Activated T-helper 17 cell treated with anti-CD3 and anti-CD28 coated beads, Interleukin-2, amount 50 U/mL, for 72 hours (primary cell): Measurements from ENCODE around the gene DUSP14. TPM values are rescaled to one million over a fixed set of nuclear protein-coding genes. Genes with fewer than 3 reads are reported as not detected.

Experiments used
- ATAC-seq: fragments of 150-1000 bp; cut with Tn5 transposase; replicated peaks from 2 replicates; pipeline ENCODE4 v1.10.0; 2021; ENCODE audit warnings: mild to moderate bottlenecking, moderate library complexity
- H3K27ac Mint-ChIP-seq: one replicate; pipeline ENCODE4 v1.8.0; 2022; ENCODE audit warnings: mixed read lengths
- H3K27me3 Mint-ChIP-seq: one replicate; pipeline ENCODE4 v1.8.0; 2022; ENCODE audit warnings: mixed read lengths
- H3K36me3 Mint-ChIP-seq: one replicate; pipeline ENCODE4 v1.8.0; 2022; ENCODE audit warnings: low read depth, mild to moderate bottlenecking, mixed read lengths
- H3K4me1 Mint-ChIP-seq: one replicate; pipeline ENCODE4 v1.8.0; 2022; ENCODE audit warnings: mixed read lengths
- H3K4me3 Mint-ChIP-seq: one replicate; pipeline ENCODE4 v1.8.0; 2022; ENCODE audit warnings: mild to moderate bottlenecking, mixed read lengths
- H3K9me3 Mint-ChIP-seq: one replicate; pipeline ENCODE4 v1.8.0; 2022; ENCODE audit warnings: mixed read lengths
- total RNA-seq, 2 donors: library from RNA; stranded (reverse); gene quantifications; one replicate each; pipeline ENCODE4 v1.2.3, GENCODE V29; 2022

DUSP14 gene
- total RNA-seq, 2 donors from 2014 or later = 13.7 to 20.1 TPM

- Mint-ChIP-seq H3K4me3 (no peak overlapping the region), H3K27me3 (no peaks in the 10 kb centered on the region), H3K27ac (no peak overlapping the region)
Measured at GRCh38 chr17:37475731-37476420, 13.8 kb upstream of the DUSP14 start.

GRCh38 chr17:37476431-37477120 lies 13.1 kb upstream of the DUSP14 start:
- Mint-ChIP-seq H3K9me3 (no peaks in the 10 kb centered on the region), H3K4me3 (no peak overlapping the region), H3K4me1 (peaks cover 3% of the 10 kb centered on the region), H3K27ac (no peak overlapping the region), H3K36me3 (peaks cover 84% of the 10 kb centered on the region), H3K27me3 (no peaks in the 10 kb centered on the region)
- ATAC-seq = no peak

More at GRCh38 chr17:37475731-37476420, 13.8 kb upstream of the DUSP14 start:
- Mint-ChIP-seq H3K4me1 (peaks cover 3% of the 10 kb centered on the region), H3K36me3 (peaks cover 91% of the 10 kb centered on the region), H3K9me3 (no peaks in the 10 kb centered on the region)
- ATAC-seq = no peak

GRCh38 chr17:37478187-37478586 lies 11.5 kb upstream of the DUSP14 start:
- H3K36me3 Mint-ChIP-seq = peaks cover 68% of the 10 kb centered on the region
- H3K27me3 Mint-ChIP-seq = no peaks in the 10 kb centered on the region
- no peak overlapping the region for H3K27ac Mint-ChIP-seq
- no peak overlapping the region for H3K4me3 Mint-ChIP-seq
- peaks cover 3% of the 10 kb centered on the region for H3K4me1 Mint-ChIP-seq
- ATAC-seq = no peak
- no peaks in the 10 kb centered on the region for H3K9me3 Mint-ChIP-seq

GRCh38 chr17:37479025-37479424 lies 10.7 kb upstream of the DUSP14 start:
- Mint-ChIP-seq H3K27me3 (no peaks in the 10 kb centered on the region), H3K36me3 (peaks cover 59% of the 10 kb centered on the region), H3K27ac (no peak overlapping the region), H3K4me3 (no peak overlapping the region), H3K4me1 (peaks cover 3% of the 10 kb centered on the region), H3K9me3 (no peaks in the 10 kb centered on the region)
- ATAC-seq = no peak

- no peaks in the 10 kb centered on the region for H3K9me3 Mint-ChIP-seq
- no peaks in the 10 kb centered on the region for H3K27me3 Mint-ChIP-seq
- no peak overlapping the region for H3K27ac Mint-ChIP-seq
- peaks cover 3% of the 10 kb centered on the region for H3K4me1 Mint-ChIP-seq
- H3K4me3 Mint-ChIP-seq = no peak overlapping the region
- no peak for ATAC-seq
- peaks cover 46% of the 10 kb centered on the region for H3K36me3 Mint-ChIP-seq
Measured at GRCh38 chr17:37480427-37480826, 9.3 kb upstream of the DUSP14 start.

- no peak for ATAC-seq
- H3K4me3 Mint-ChIP-seq = no peak overlapping the region
- H3K9me3 Mint-ChIP-seq = no peaks in the 10 kb centered on the region
- H3K27ac Mint-ChIP-seq = no peak overlapping the region
- H3K27me3 Mint-ChIP-seq = no peaks in the 10 kb centered on the region
- H3K4me1 Mint-ChIP-seq = peaks cover 3% of the 10 kb centered on the region
- H3K36me3 Mint-ChIP-seq = peaks cover 39% of the 10 kb centered on the region
Measured at GRCh38 chr17:37481001-37481665, 8.6 kb upstream of the DUSP14 start.

- Mint-ChIP-seq H3K4me1 (peaks cover 11% of the 10 kb centered on the region), H3K36me3 (peaks cover 15% of the 10 kb centered on the region), H3K27ac (peak overlapping the region; percentile 64), H3K4me3 (no peak overlapping the region), H3K9me3 (no peaks in the 10 kb centered on the region), H3K27me3 (no peaks in the 10 kb centered on the region)
- ATAC-seq = peak; percentile 59
Measured at GRCh38 chr17:37483311-37484039, 6.2 kb upstream of the DUSP14 start.

- ATAC-seq = no peak
Measured at GRCh38 chr17:37485938-37486570, 3.6 kb upstream of the DUSP14 start.

GRCh38 chr17:37488009-37488604 lies 1.6 kb upstream of the DUSP14 start:
- Mint-ChIP-seq H3K36me3 (no peaks in the 10 kb centered on the region), H3K4me3 (peak overlapping the region; percentile 91), H3K27me3 (no peaks in the 10 kb centered on the region), H3K9me3 (no peaks in the 10 kb centered on the region), H3K27ac (peak overlapping the region; percentile 92), H3K4me1 (peaks cover 21% of the 10 kb centered on the region)
- peak; percentile 33 for ATAC-seq

More at GRCh38 chr17:37485938-37486570, 3.6 kb upstream of the DUSP14 start:
- Mint-ChIP-seq H3K4me3 (no peak overlapping the region), H3K36me3 (no peaks in the 10 kb centered on the region), H3K9me3 (no peaks in the 10 kb centered on the region), H3K4me1 (peaks cover 18% of the 10 kb centered on the region), H3K27ac (no peak overlapping the region), H3K27me3 (no peaks in the 10 kb centered on the region)

GRCh38 chr17:37488607-37489196 lies 989 bp upstream of the DUSP14 start:
- Mint-ChIP-seq H3K36me3 (no peaks in the 10 kb centered on the region), H3K4me1 (peaks cover 21% of the 10 kb centered on the region), H3K9me3 (no peaks in the 10 kb centered on the region), H3K27me3 (no peaks in the 10 kb centered on the region), H3K27ac (peak overlapping the region; percentile 92), H3K4me3 (peak overlapping the region; percentile 91)
- ATAC-seq = peak; percentile 84

- H3K36me3 Mint-ChIP-seq = no peaks in the 10 kb centered on the region
- H3K9me3 Mint-ChIP-seq = no peaks in the 10 kb centered on the region
- H3K4me3 Mint-ChIP-seq = peak overlapping the region; percentile 87
- ATAC-seq = peak; percentile 48
- H3K4me1 Mint-ChIP-seq = peaks cover 21% of the 10 kb centered on the region
- H3K27ac Mint-ChIP-seq = peak overlapping the region; percentile 58
- no peaks in the 10 kb centered on the region for H3K27me3 Mint-ChIP-seq
Measured at GRCh38 chr17:37490022-37490587, 414 bp downstream of the DUSP14 start.

- Mint-ChIP-seq H3K9me3 (no peaks in the 10 kb centered on the region), H3K4me1 (peaks cover 21% of the 10 kb centered on the region), H3K36me3 (no peaks in the 10 kb centered on the region), H3K27me3 (no peaks in the 10 kb centered on the region), H3K27ac (peak overlapping the region; percentile 58), H3K4me3 (peak overlapping the region; percentile 87)
- ATAC-seq = peak; percentile 17
Measured at GRCh38 chr17:37490638-37491614, 1.2 kb downstream of the DUSP14 start.
